ENCODE results near the gene BICC1.

BICC1 gene, protein sequence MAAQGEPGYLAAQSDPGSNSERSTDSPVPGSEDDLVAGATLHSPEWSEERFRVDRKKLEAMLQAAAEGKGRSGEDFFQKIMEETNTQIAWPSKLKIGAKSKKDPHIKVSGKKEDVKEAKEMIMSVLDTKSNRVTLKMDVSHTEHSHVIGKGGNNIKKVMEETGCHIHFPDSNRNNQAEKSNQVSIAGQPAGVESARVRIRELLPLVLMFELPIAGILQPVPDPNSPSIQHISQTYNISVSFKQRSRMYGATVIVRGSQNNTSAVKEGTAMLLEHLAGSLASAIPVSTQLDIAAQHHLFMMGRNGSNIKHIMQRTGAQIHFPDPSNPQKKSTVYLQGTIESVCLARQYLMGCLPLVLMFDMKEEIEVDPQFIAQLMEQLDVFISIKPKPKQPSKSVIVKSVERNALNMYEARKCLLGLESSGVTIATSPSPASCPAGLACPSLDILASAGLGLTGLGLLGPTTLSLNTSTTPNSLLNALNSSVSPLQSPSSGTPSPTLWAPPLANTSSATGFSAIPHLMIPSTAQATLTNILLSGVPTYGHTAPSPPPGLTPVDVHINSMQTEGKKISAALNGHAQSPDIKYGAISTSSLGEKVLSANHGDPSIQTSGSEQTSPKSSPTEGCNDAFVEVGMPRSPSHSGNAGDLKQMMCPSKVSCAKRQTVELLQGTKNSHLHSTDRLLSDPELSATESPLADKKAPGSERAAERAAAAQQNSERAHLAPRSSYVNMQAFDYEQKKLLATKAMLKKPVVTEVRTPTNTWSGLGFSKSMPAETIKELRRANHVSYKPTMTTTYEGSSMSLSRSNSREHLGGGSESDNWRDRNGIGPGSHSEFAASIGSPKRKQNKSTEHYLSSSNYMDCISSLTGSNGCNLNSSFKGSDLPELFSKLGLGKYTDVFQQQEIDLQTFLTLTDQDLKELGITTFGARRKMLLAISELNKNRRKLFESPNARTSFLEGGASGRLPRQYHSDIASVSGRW

DNA sequence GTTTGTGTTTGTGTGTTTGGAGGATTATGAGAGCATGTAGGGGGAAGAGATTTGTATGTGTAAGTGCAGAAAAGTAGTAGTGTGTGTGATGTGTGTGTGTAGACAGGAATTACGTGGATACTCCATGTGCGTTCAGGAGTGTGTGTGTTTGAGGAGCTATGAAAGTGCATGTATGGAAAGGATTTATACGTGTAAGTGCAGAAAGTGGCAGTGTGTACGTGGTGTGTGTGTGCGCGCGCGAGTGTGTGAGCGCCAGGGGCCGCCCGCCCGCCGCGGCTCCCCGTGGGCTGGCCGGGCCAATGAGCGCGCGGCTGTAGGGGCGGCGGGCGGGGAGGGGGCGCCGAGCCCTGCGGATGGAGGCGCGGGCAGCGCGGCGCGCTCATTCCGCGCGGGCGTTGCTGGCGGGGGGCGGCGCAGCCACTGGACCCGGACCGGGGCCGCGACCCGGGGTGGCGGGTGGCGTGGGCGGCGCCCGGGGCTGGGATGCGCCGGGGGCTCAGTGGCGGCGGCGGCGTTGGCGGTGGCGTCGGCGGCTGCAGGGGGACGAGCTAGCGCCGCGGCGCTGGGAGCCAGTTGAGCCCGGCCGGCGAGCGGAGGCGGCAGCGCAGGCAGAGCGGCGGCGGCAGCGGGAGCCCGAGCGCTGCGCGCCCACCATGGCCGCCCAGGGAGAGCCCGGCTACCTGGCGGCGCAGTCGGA is at the start of gene BICC1:
Gene BICC1 (plus strand): TSS at position 382 of the 697 bp plus-strand sequence. CDS start 272 bp downstream, at position 654.
- no peak for DNase-seq

DNA sequence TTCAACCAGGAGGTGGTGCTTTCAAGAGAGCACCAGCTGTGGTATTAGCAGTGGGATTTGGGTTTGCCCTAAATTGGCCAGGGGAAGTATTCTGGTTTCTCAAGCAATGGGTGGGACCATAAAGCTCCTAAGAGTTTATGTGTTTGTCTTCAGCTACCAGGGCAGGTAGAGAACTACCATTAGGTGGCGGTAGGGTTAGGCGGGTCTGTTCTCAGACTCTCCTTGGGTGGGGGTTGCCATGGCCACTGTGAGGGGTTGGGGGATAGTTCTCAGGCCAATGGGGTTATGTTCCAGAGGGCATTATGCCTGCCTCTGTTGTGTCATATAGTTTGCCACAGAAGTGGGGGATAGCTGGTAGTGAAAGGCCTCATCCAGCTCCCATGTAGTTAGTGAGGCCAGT is 47.7 kb upstream of the BICC1 start:
- no peak for DNase-seq

DNA sequence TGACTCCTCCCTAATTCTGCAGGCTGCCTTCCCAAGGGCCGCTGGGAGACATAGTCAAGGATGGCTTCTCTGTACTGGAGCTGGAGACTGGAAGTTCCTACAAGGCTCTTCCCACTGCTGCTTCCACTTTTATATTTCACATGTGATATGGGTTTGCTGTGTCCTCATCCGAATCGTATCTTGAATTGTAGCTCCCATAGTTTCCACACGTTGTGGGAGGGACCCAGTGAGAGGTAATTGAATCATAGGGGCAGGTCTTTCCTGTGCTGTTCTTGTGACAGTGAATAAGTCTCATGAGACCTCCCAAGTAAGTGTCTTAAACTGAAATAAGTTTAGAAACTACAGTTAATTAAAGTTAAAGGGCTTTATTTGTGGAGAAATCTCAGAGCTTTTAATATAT is 47.0 kb upstream of the BICC1 start:
- no peak for DNase-seq

DNA sequence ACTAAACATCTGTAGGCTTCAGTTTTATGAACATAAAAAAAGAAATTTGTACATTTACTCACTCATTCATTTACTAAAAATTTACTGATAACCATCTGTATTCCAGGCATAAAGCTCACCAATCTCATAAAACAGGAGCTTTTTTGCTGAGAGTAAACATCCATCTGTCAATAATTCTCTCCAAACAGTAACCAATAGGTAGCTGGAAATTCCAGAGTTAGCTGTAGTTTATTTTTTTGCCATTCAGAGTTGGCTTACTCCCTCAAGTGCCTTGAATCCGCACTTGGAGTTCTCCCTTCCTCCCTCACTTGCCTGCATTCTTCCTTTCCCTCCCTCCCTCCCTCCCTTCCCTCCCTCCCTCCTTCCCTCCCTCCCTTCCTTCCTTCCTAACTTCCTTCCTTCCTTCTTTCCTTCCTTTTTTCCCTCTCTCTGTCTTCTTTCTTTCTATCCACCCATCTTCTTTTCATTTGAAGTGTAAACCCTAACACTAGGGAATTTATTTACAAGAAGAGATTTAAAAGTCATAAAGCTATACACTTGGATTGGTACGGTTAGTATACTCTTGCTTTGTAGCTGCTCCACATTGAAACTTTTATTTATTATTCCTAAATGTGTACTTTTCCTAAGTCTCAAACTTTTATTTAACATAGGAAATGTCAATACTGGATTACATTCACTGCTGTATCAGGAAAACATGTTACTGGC is 44.6 kb upstream of the BICC1 start:
- no peak for DNase-seq

DNA sequence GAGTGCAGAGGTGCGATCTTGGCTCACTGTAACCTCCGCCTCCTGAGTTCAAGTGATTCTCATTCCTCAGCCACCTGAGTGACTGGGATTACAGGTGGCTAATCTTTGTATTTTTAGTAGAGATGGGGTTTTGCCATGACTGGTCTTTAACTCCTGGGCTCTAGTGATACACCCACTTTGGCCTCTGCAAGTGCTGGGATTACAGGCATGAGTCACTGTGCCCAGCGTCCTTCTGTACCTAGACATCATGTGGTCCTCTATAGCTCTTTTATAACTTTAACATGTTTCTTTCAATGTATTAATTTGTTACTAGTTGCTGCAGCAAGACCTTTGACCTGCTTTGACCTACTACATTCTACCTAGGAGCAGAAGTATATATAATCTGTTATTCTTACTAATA is 38.7 kb upstream of the BICC1 start:
- no peak for DNase-seq

DNA sequence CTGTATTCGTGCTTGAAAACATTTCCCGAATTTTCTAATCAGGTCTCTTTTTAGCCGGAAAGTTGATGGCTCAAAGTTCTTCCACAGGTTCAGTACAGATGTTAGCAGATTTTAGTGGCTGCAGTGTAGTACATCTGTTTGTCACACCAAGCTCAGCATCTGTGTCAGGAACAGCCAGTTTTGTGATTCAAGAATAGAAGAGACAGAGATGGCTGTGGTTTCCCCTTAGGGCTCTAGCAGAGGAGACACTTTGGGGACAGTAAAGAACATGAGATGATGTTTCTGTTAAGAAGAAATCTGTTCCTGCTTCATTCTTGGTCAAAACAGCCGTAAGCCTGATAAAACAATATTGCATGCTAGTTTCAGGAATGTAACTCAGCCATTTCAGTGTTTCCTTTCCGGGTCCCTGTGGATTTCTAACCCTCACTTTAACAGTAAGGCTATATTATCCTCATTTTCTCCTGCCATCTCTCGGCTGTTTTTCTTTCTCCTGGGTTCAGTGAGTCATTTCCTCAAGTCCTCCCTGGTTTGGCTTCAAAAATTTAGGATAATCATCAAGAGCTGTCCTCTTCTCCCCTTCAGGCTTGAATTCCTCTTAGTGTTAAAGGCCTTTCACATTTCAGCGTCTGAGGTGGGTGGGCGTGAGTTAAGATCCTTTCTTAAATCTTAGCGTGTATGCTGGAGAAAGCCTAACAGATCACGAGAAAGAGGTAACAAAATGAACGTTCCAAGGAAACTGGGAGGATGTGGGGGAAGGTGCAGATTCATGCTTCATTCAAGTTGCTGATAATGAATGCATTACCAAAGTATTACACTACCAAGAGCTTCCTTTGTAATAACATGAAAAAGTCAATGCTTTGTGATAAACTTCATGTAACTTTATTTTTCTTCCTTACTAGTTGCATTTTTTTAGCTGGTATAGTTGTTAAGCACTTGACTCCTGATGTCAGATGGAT is 37.1 kb upstream of the BICC1 start:
- DNase-seq, result no peak

DNA sequence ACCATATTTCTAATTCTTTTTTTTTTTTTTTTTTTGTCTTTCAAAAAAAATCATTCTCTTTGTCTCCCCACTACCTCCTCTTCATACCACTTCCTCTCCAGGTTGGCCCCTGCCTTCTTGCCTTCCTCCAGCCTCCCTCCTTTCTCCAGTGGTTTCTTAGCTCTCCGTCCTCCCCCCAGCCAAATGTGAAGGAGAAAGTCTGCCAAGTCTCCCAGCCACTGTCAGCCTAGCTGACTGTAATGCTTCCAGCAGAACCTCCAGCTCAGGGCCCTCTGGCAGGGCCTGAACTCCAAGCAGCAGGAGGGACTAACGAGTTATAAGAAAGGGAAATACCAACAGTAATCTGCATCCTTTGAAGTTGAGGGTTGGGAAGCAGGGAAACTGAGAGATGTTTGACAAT is 35.5 kb upstream of the BICC1 start:
- no peak for DNase-seq

DNA sequence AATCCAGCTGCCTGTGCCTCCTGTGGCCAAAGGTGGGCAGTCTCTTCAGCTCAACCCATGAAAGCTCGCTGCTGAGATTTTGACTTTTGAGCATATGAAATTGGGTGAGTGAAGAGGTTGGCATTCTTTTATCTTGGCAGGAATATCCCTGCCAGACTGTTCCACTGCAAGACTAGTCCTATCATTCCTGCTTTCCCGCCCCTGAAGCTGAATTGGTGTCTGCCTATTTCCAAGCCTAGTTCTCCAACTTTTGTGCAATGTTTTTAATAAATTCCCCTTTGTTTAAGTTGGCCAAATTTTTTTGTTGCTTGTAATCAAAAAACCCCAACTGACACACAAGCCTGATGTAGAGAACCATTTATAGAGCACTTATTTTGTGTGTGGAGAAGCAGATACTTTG is 34.8 kb upstream of the BICC1 start:
- DNase-seq, result no peak

DNA sequence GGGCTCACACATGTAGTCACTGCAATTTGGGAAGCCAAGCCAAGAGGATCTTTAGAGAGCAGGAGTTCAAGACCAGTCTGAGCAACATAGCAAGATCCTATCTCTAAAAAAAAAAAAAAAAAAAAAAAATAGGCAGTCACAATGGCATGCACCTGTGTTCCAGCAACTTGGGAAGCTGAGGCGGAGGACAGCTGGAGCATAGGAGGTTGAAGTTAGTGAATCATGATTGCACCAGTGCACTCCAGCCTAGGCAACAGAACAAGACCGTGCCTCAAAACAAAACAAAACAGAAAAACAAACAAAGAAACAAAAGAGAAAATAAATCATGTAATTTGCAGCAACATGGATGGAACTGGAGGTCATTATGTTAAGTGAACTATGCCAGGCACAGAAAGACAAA is 33.6 kb upstream of the BICC1 start:
- no peak for DNase-seq

DNA sequence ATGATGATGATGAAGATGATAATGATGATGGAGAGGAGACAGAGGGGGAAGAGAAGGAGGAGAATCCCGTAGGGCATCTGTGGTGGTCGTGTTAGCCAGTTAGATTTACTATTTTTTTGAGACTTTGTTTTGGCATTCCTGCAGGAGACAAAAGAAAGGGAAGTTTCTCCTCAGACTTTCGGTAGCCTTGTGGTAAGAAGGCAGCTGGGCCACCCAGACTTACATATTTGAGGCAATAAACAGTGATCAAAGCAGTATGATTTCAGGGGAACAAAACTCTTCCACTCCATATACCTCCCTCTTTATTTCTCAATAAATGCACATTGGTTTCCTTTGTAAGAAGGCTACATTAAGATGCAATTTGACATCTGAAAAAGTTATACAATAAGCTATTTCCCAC is 32.4 kb upstream of the BICC1 start:
- no peak for DNase-seq

DNA sequence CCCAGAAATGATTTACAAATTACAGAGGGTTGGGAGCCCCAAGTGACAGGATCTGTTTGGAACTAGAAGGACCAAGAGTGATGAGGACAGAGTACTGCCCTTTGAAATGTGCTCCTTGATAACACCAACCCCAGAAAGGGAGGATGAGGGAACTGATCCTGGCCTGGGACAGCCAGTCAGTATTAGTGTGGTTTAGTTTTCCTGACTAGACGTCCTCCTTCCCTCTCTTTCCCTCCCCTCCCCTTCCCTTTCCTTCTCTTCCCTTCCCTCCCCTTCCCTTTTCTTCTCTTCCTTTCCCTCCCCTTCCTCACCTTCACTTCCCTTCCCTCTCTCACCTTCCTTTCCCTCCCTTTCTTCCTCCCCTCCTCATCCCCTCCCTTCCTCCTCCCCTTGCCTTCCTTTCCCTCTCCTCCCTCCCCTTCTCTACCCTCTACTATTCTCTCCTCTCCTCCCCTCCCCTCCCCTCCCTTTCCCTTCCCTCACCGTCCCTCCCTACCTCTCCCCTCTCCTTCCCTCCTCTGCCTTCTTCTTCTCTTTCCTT is 31.0 kb upstream of the BICC1 start:
- DNase-seq, result no peak

DNA sequence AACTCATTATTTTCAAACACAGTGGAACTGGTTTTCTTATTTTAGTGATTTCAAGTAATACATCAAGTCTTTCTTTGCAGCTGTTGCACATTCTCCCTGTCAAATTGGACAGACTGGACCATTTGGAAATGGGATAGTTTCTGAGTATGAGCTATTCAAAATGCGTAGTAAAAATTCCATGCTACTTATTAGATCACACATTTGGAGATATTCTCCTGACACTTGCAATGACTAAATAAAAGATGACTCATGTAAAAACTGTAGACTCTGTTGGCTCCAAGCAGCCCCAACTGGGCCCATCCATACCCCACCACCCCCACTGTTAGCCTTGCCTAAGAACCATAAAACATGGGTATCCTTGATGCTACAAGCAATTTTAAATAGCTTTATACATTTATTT is 25.9 kb upstream of the BICC1 start:
- DNase-seq, result no peak

DNA sequence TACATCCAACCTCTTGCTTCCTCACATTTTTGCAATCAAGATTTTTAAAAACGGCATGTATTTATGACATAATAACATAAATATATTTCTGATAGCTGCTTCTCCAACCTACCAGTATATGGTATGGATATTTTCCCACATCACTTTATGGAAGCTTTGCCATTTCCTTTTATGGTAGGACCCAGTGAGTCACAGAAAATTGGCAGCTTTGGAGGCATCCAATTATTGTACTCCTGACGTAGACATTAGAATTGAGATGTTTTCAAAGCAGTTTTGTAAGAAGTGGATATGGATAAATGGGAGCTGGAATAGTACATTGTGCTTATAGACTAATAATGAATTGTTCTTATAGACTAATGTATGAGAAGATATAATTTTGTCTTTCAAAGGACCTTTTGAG is 23.8 kb upstream of the BICC1 start:
- DNase-seq, result no peak

DNA sequence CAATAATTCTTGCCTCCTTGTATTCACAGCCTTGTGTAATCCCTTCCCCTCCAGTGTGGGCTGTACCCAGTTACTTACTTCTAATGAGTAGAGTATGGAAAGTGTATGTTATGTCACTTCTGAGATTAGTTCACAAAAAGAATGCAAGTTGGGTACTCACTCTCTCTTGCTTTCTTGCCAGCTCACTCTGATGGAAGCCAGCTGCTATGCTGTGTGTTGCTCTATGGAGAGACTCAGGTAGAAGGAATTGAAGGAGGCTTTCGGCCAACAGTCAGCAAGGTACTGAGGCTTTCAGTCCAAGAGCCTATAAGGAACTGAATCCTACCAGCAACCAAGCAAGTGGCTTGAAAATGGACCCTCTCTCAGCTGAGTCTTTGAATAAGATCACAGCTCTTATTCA is 9.7 kb upstream of the BICC1 start:
- no peak for DNase-seq

DNA sequence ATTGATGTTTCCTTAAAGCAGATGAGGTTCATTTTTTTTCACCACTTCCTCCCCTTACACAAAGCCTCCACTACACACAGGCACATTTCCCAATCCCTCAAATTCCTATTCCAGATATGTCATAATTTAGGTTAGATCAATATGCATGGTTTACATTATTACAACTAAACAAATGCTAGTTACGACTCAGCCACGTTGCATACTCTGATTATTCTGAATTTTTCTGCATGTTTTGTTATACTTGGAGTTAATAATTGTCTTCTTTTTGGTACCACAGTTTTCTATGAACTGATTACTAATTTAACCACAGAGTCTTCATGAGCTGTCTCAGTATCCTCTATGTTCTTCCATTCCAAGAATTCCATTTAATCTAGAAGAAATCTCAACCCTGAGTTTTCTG is 4.4 kb upstream of the BICC1 start:
- DNase-seq, result no peak

DNA sequence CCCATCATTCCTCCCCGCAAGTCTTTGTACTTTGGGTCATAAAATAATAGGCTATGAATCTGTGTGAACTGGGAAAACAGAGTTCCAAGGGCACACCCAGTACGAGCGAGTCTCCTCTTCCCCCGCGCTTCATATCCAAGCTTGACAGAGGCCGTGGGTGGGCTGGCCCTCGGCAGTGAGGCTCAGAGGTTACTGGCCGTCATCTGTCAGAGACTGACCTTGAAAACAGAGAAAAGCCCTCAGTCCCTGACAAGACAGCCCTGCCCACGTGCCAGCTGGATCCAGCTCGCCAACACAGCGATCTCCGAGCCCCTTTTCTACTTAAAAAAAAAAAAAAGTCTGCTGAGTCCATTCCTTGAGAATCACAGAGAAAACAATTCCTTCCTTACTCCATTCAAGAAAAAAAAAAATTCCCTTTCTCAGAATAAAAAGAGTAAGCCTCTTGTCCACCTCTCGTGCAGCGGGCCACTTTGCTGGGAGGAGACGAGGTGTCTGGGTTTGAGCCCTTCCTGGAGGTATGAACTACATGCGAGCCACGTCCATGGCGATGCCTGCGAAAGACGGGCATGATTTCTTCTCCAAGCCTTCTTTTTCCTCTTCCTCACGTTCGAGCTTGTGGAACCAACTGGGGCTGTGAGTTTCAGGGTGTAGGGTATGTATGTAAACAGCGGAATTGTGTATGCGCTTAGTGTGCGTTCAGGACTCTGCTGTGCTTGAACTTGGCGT is 744 bp upstream of the BICC1 start:
- DNase-seq, result no peak

DNA sequence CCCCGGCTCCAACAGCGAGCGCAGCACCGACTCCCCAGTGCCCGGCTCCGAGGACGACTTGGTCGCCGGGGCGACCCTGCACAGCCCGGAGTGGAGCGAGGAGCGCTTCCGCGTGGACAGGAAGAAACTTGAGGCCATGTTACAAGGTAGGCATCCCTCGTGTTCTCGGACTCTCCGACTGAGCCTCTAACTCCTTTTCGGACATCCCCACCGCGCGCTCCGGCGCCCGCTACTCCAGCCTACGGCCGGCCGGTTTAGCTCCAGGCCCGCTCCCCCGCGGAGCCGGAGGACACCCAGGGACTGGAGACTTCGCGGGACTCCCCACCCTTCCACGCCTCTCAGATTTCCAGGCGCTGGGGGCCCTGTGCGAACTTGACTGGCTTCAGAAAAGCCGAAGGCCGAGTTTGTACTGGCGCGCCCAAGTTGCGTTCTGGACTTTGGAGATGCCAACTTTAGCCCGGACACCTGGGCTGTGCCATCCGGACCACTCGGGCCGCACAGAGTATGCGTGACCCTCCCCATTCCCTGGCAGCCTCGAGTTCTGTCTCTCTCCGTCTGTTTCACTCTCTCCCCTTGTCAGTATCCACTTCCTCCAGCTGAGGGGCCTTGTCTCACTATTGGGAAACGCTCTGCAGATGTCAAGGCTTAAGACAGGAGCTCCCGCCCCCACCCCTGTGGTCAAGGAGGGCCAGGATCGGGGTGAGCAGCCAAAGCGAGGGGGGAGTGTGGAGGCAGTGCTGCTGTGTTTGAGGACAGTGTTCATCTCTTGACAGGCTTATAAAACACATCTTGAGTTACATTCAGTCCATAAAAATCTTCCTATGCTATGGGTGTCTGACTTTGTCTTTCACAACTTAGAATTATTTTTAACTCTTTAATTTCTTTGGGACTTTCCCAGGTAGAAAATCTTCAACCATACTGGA is 777 bp downstream of the BICC1 start:
- no peak for DNase-seq

DNA sequence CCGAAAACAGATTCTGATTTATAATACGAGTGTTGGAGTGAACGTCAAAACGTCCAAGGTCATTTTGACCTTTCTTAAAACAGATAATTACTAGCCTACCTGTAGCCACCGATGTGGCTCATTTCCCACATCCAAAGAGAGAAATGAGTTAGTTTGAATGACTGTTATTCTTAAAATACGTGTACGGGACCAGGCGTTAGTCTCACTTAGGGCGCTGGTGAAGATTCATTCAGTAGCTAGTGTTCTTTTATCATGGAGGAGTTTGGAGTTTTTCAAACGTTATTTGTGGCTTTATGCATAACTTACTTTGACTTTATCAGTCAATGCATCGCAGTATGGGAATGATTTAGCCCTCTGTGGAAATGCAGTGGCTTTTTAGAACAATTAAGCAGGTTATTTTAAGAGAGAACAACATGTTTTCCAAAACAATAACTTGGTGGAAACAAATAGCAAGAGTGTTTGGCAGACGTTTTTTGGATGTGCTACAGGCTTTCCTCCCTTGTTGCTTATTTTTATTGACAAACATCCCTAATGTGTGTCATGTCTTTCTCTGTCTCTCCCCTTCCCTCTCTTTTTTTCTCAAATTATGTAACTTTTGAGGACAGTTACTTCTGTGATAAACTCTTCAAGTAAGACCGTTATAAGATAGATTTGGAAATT is 1.6 kb downstream of the BICC1 start:
- no peak for DNase-seq

Measured in stimulated activated naive CD4-positive, alpha-beta T cell (primary cell).